Neural cell (in vitro differentiated cells): ENCODE data around the gene SEPTIN5.

Experiments used
- EP300 ChIP-seq: fragments of 450-650 bp; conservative IDR thresholded peaks from 2 replicates; pipeline ENCODE4 v1.6.1; 2014; ENCODE audit warnings: antibody characterized with exemption, mild to moderate bottlenecking, moderate library complexity; ENCODE audit not compliant: poor library complexity, severe bottlenecking
- EZH2 ChIP-seq: fragments of 200-600, 300-800 bp; shearing (Covaris generic), sonication (generic); IDR thresholded peaks from 2 replicates; pipeline ENCODE4 v1.6.1; 2014; ENCODE audit warnings: antibody characterized with exemption, low read length, borderline replicate concordance, mild to moderate bottlenecking; ENCODE audit not compliant: insufficient read depth, poor library complexity, severe bottlenecking
- POLR2AphosphoS5 ChIP-seq: IDR thresholded peaks from 2 replicates; pipeline ENCODE4 v1.6.1; 2012
- RAD21 ChIP-seq: fragments of 450-650 bp; conservative IDR thresholded peaks from 2 replicates; pipeline ENCODE4 v1.6.1; 2014; ENCODE audit warnings: antibody characterized with exemption, mild to moderate bottlenecking, moderate library complexity
- TF ChIP-seq, protein P1 (sequence below): fragments of 450-650 bp; IDR thresholded peaks from 2 replicates; pipeline ENCODE4 v1.5.1; 2014; ENCODE audit warnings: antibody characterized with exemption, mild to moderate bottlenecking, moderate library complexity; ENCODE audit not compliant: poor library complexity, severe bottlenecking

DNA sequence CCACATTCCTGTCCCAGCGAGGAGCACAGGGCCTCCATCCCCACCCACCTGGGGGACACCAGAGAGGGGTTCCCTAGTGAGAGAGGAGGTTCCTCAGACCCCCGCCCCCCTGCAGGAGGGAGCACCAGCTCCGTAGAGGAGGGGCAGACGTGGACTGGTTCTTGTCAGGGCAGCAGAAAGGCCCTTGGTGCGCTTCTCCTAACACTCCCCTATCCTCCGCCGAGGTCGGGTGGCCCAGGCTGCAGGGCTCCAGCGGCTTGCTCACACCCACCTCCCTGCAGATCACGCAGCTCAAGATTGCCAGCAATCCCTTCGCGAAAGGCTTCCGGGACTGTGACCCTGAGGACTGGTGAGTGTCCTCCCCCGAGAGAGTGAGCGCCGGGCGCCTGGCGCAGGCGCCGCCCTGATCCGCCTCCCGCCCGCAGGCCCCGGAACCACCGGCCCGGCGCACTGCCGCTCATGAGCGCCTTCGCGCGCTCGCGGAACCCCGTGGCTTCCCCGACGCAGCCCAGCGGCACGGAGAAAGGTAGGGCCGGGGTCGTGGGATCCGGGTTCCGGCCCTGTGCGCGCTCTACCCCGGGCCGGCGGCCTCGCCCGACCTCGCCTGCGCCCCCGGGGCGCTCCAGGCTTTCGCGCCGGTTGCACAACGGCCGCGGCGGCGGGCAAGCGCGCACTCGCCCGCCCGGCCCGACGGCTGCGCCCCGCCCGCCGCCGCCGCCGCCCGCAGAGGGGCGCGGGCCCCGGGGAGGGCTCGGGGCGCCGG, 51.4 kb downstream of the SEPTIN5 start:
- TF ChIP-seq, protein P1, sequence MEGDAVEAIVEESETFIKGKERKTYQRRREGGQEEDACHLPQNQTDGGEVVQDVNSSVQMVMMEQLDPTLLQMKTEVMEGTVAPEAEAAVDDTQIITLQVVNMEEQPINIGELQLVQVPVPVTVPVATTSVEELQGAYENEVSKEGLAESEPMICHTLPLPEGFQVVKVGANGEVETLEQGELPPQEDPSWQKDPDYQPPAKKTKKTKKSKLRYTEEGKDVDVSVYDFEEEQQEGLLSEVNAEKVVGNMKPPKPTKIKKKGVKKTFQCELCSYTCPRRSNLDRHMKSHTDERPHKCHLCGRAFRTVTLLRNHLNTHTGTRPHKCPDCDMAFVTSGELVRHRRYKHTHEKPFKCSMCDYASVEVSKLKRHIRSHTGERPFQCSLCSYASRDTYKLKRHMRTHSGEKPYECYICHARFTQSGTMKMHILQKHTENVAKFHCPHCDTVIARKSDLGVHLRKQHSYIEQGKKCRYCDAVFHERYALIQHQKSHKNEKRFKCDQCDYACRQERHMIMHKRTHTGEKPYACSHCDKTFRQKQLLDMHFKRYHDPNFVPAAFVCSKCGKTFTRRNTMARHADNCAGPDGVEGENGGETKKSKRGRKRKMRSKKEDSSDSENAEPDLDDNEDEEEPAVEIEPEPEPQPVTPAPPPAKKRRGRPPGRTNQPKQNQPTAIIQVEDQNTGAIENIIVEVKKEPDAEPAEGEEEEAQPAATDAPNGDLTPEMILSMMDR, result no peak
- no peak for TF ChIP-seq RAD21
- no peak for TF ChIP-seq EP300
- TF ChIP-seq EZH2, result peak; percentile 99
- TF ChIP-seq POLR2AphosphoS5, result no peak
